ENCODE measurements around the gene TUBA4B.

The TUBA4B gene

GRCh38 chr2:219228041-219228910 is 24.8 kb upstream of the TUBA4B start:
- H3K4me3 ChIP-seq: peak overlapping the region; percentile 86
- peaks cover 48% of the 10 kb centered on the region for H3K36me3 ChIP-seq
- TF ChIP-seq Cebpa-rat (IDR thresholded peaks at IDR 0.05): no peak
- peak overlapping the region; percentile 88 for H3K4me2 ChIP-seq
- peak overlapping the region; percentile 84 for H3K27ac ChIP-seq
- H4K20me1 ChIP-seq: peaks cover 58% of the 10 kb centered on the region
- H3K27me3 ChIP-seq: no peaks in the 10 kb centered on the region
- peak overlapping the region; percentile 88 for H3K9ac ChIP-seq
- peaks cover 58% of the 10 kb centered on the region for H3K4me1 ChIP-seq
- no peaks in the 10 kb centered on the region for H3K9me3 ChIP-seq

GRCh38 chr2:219228911-219229304 is 24.1 kb upstream of the TUBA4B start:
- peaks cover 58% of the 10 kb centered on the region for H3K4me1 ChIP-seq
- H4K20me1 ChIP-seq: peaks cover 55% of the 10 kb centered on the region
- no peaks in the 10 kb centered on the region for H3K9me3 ChIP-seq
- H3K4me3 ChIP-seq: peak overlapping the region; percentile 86
- no peaks in the 10 kb centered on the region for H3K27me3 ChIP-seq
- H3K36me3 ChIP-seq: peaks cover 48% of the 10 kb centered on the region
- peak overlapping the region; percentile 88 for H3K9ac ChIP-seq
- H3K4me2 ChIP-seq: peak overlapping the region; percentile 88
- peak overlapping the region; percentile 84 for H3K27ac ChIP-seq
- no peak for TF ChIP-seq Cebpa-rat (IDR thresholded peaks at IDR 0.05)

- TF ChIP-seq Cebpa-rat (IDR thresholded peaks at IDR 0.05): no peak
- peaks cover 51% of the 10 kb centered on the region for H4K20me1 ChIP-seq
- H3K9me3 ChIP-seq: no peaks in the 10 kb centered on the region
- H3K4me2 ChIP-seq: peak within 1 kb of the TSS; percentile 97
- peak within 1 kb of the TSS; percentile 88 for H3K9ac ChIP-seq
- peak within 1 kb of the TSS; percentile 84 for H3K27ac ChIP-seq
- H3K27me3 ChIP-seq: no peaks in the 10 kb centered on the region
- H3K4me1 ChIP-seq: peaks cover 58% of the 10 kb centered on the region
- peak within 1 kb of the TSS; percentile 86 for H3K4me3 ChIP-seq
- H3K36me3 ChIP-seq: peaks cover 48% of the 10 kb centered on the region
These were observed 23.6 kb upstream of the TUBA4B start, which contains the start of the genes ANKZF1 and ATG9A for GRCh38 chr2:219229305-219230058. ANKZF1 (plus strand) TSS chr2:219229806; CDS start chr2:219230258, 452 bp downstream. ATG9A (minus strand) TSS chr2:219229636; CDS start chr2:219228024, 1,612 bp downstream.

GRCh38 chr2:219230059-219230540 is 22.9 kb upstream of the TUBA4B start:
- Histone ChIP-seq H3K4me1 (peaks cover 54% of the 10 kb centered on the region), H3K27ac (peak overlapping the region; percentile 72), H3K9ac (peak overlapping the region; percentile 88), H3K27me3 (no peaks in the 10 kb centered on the region), H3K9me3 (no peaks in the 10 kb centered on the region), H3K4me3 (peak overlapping the region; percentile 86), H4K20me1 (peaks cover 51% of the 10 kb centered on the region), H3K36me3 (peaks cover 48% of the 10 kb centered on the region), H3K4me2 (peak overlapping the region; percentile 97)
- no peak for TF ChIP-seq Cebpa-rat (IDR thresholded peaks at IDR 0.05)

GRCh38 chr2:219234331-219234730 is 18.7 kb upstream of the TUBA4B start:
- Histone ChIP-seq H3K27me3 (no peaks in the 10 kb centered on the region), H4K20me1 (peaks cover 14% of the 10 kb centered on the region; the same call in 1 of the 2 replicates), H3K9me3 (no peaks in the 10 kb centered on the region), H3K9ac (no peak overlapping the region), H3K4me3 (no peak overlapping the region), H3K36me3 (peaks cover 77% of the 10 kb centered on the region), H3K4me2 (no peak overlapping the region), H3K4me1 (peaks cover 18% of the 10 kb centered on the region), H3K27ac (no peak overlapping the region)
- no peak for TF ChIP-seq Cebpa-rat (IDR thresholded peaks at IDR 0.05)

GRCh38 chr2:219243291-219243761 is 9.7 kb upstream of the TUBA4B start:
- TF ChIP-seq Cebpa-rat (IDR thresholded peaks at IDR 0.05): no peak
- no peak overlapping the region for H3K9ac ChIP-seq
- H3K4me2 ChIP-seq: no peak overlapping the region
- H4K20me1 ChIP-seq: no peaks in the 10 kb centered on the region
- no peak overlapping the region for H3K4me3 ChIP-seq
- peaks cover 38% of the 10 kb centered on the region for H3K4me1 ChIP-seq
- H3K9me3 ChIP-seq: no peaks in the 10 kb centered on the region
- H3K27ac ChIP-seq: no peak overlapping the region
- H3K27me3 ChIP-seq: no peaks in the 10 kb centered on the region
- peaks cover 20% of the 10 kb centered on the region for H3K36me3 ChIP-seq

GRCh38 chr2:219244789-219245147 is 8.3 kb upstream of the TUBA4B start:
- no peak for TF ChIP-seq Cebpa-rat (IDR thresholded peaks at IDR 0.05)
- no peaks in the 10 kb centered on the region for H3K27me3 ChIP-seq
- H3K9me3 ChIP-seq: no peaks in the 10 kb centered on the region
- peak overlapping the region; percentile 94 for H3K4me3 ChIP-seq
- peaks cover 52% of the 10 kb centered on the region for H3K4me1 ChIP-seq
- H4K20me1 ChIP-seq: 0 out of 2 replicates have a peak, but pooled peaks cover 5% of the 10 kb centered on the region
- peak overlapping the region; percentile 98 for H3K4me2 ChIP-seq
- H3K9ac ChIP-seq: peak overlapping the region; percentile 94
- peaks cover 8% of the 10 kb centered on the region; the same call in 1 of the 2 replicates for H3K36me3 ChIP-seq
- H3K27ac ChIP-seq: peak overlapping the region; percentile 94

- Histone ChIP-seq H3K4me1 (peaks cover 58% of the 10 kb centered on the region), H3K4me3 (peak within 1 kb of the TSS; percentile 94), H3K27ac (peak within 1 kb of the TSS; percentile 94), H3K9ac (peak within 1 kb of the TSS; percentile 94), H3K27me3 (no peaks in the 10 kb centered on the region), H3K9me3 (no peaks in the 10 kb centered on the region), H4K20me1 (0 out of 2 replicates have a peak, but pooled peaks cover 5% of the 10 kb centered on the region), H3K36me3 (peaks cover 12% of the 10 kb centered on the region; the same call in 1 of the 2 replicates), H3K4me2 (peak within 1 kb of the TSS; percentile 98)
- TF ChIP-seq Cebpa-rat (IDR thresholded peaks at IDR 0.05): no peak
These were observed 7.7 kb upstream of the TUBA4B start, which contains the start of the genes GLB1L and STK16 for GRCh38 chr2:219245148-219245898. GLB1L (minus strand) TSS chr2:219245444; CDS start chr2:219243573, 1,871 bp downstream. STK16 (plus strand) TSS chr2:219245479; CDS start chr2:219246000, 521 bp downstream.

GRCh38 chr2:219245899-219246230 is 7.2 kb upstream of the TUBA4B start:
- Histone ChIP-seq H3K4me3 (peak overlapping the region; percentile 94), H3K9ac (peak overlapping the region; percentile 94), H3K4me2 (peak overlapping the region; percentile 98), H3K27me3 (no peaks in the 10 kb centered on the region), H3K27ac (peak overlapping the region; percentile 94), H4K20me1 (0 out of 2 replicates have a peak, but pooled peaks cover 5% of the 10 kb centered on the region), H3K36me3 (peaks cover 17% of the 10 kb centered on the region; the same call in 1 of the 2 replicates), H3K4me1 (peaks cover 63% of the 10 kb centered on the region), H3K9me3 (no peaks in the 10 kb centered on the region)
- no peak for TF ChIP-seq Cebpa-rat (IDR thresholded peaks at IDR 0.05)

Measured in BLaER1 (cell line).